H1 (cell line): ENCODE data around the gene EXD1. TPM values are rescaled to one million over a fixed set of nuclear protein-coding genes. Genes with fewer than 3 reads are reported as not detected.

Experiments used
- EZH2 ChIP-seq: fragments of 200-600 bp; sonication (generic); IDR thresholded peaks from 2 replicates; pipeline ENCODE4 v1.7.1; 2012; ENCODE audit warnings: low read depth, mild to moderate bottlenecking, moderate library complexity, low read length, inconsistent platforms; ENCODE audit not compliant: severe bottlenecking
- FOSL1 ChIP-seq: IDR thresholded peaks from 2 replicates; pipeline ENCODE4 v1.6.1; 2011; ENCODE audit warnings: mild to moderate bottlenecking, low read depth, low read length, moderate library complexity; ENCODE audit not compliant: insufficient read depth
- JUN ChIP-seq: IDR thresholded peaks from 2 replicates; pipeline ENCODE4 v1.6.1; 2011; ENCODE audit warnings: low read depth, mild to moderate bottlenecking, improper control_type of control experiment, low read length
- KDM4A ChIP-seq: IDR thresholded peaks from one replicate; pipeline ENCODE4 v1.7.1; 2012; ENCODE audit warnings: low read depth, mild to moderate bottlenecking, moderate library complexity, low read length, inconsistent platforms; ENCODE audit not compliant: severe bottlenecking
- PHF8 ChIP-seq: fragments of 200-600 bp; sonication (generic); conservative IDR thresholded peaks from 2 replicates; pipeline ENCODE4 v1.7.1; 2012; ENCODE audit warnings: low read depth, mild to moderate bottlenecking, inconsistent platforms, low read length, moderate library complexity
- RBBP5 ChIP-seq: IDR thresholded peaks from 2 replicates; pipeline ENCODE4 v1.7.1; 2012; ENCODE audit warnings: low read depth, mild to moderate bottlenecking, inconsistent platforms, low read length, moderate library complexity, borderline replicate concordance
- SIN3A ChIP-seq, 2 experiments: IDR thresholded peaks in 1 of 2; conservative IDR thresholded peaks in 1 of 2; 2 replicates each; pipeline ENCODE4 v1.6.1; 2011 to 2012; ENCODE audit warnings: low read length in 2 of 2, improper control_type of control experiment in 1 of 2, low read depth in 1 of 2, mild to moderate bottlenecking in 1 of 2
- polyA plus RNA-seq, 7 experiments: library from polyadenylated mRNA; depleted of rRNA in 3 of 7; stranded (reverse) in 5 of 7; unstranded in 2 of 7; fragments of >200 nt in 5 of 7; fragments of 200-250 nt in 2 of 7; gene quantifications; 1 replicate in 5 of 7; 2 replicates in 1 of 7; 4 replicates in 1 of 7; pipeline versions ENCODE4 v1.2.1 to v1.2.3, GENCODE V29; 2011 to 2013; ENCODE audit warnings: missing spikeins in 2 of 7, mixed read lengths in 2 of 7
- total RNA-seq: library from RNA; stranded (reverse); fragmentation: NEBNext Ultra II Directional; extraction: Animal tissue kit (Norgen Biotek cat#: 25700); gene quantifications from 2 replicates; pipeline ENCODE4 v1.2.1, GENCODE V29; 2021
- TF ChIP-seq, protein P1 (sequence below), 3 experiments: IDR thresholded peaks; 1 replicate in 2 of 3; 2 replicates in 1 of 3; pipeline versions ENCODE4 v1.5.1 to v1.6.1; 2011; ENCODE audit warnings: low read length in 3 of 3, mild to moderate bottlenecking in 3 of 3, inconsistent platforms in 2 of 3, low read depth in 1 of 3, moderate library complexity in 1 of 3; ENCODE audit not compliant: insufficient read depth in 1 of 3; ENCODE audit errors: control extremely low read depth in 1 of 3

The EXD1 gene
- total and polyA plus RNA-seq, 2 of the 8 experiments (the other 6 are each of a cell fraction or from before 2014, with no cell fraction given) = 0.06 to 0.54 TPM

GRCh38 chr15:41230650-41231421, at the start of gene EXD1, which contains the start of gene CHP1 (continued):
- TF ChIP-seq JUN (no peak), KDM4A (peak; percentile 99), FOSL1 (no peak), EZH2 (no peak), SIN3A (conservative IDR thresholded peaks at IDR 0.05 in 1 of 2, IDR thresholded peaks at IDR 0.05 in 1 of 2; ENCODE audit: low read depth in 1 of 2, low read length in 2 of 2) (peak; percentile 33 to 77; a peak in 2 of 4 replicates), RBBP5 (peak; percentile 84), PHF8 (peak; percentile 83)
- TF ChIP-seq, protein P1, sequence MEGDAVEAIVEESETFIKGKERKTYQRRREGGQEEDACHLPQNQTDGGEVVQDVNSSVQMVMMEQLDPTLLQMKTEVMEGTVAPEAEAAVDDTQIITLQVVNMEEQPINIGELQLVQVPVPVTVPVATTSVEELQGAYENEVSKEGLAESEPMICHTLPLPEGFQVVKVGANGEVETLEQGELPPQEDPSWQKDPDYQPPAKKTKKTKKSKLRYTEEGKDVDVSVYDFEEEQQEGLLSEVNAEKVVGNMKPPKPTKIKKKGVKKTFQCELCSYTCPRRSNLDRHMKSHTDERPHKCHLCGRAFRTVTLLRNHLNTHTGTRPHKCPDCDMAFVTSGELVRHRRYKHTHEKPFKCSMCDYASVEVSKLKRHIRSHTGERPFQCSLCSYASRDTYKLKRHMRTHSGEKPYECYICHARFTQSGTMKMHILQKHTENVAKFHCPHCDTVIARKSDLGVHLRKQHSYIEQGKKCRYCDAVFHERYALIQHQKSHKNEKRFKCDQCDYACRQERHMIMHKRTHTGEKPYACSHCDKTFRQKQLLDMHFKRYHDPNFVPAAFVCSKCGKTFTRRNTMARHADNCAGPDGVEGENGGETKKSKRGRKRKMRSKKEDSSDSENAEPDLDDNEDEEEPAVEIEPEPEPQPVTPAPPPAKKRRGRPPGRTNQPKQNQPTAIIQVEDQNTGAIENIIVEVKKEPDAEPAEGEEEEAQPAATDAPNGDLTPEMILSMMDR (IDR thresholded peaks at IDR 0.05; ENCODE audit: control extremely low read depth in 1 of 3, insufficient read depth in 1 of 3, low read depth in 1 of 3, low read length in 3 of 3) = peak; percentile 78 to 86 (median 81)
